HG02973 (cell line): Measurements from ENCODE around the gene CSAD.
"Not testable (repeated sequence)": the region's sequence is repeated elsewhere in the genome, so short reads cannot be mapped to it uniquely, and the experiment has no call there.

Experiments used
- ATAC-seq: cut with Tn5 transposase; IDR thresholded peaks from one replicate; pipeline ENCODE4 v1.9.1; 2021; ENCODE audit warnings: moderate library complexity; ENCODE audit not compliant: unreplicated experiment

CSAD gene

GRCh38 chr12:53147653-53148052 is 33.1 kb downstream of the CSAD start:
- ATAC-seq, result no peak

GRCh38 chr12:53147181-53147580 is 33.5 kb downstream of the CSAD start:
- ATAC-seq, result no peak

- ATAC-seq, result no peak
These were observed 35.1 kb downstream of the CSAD start for GRCh38 chr12:53145383-53146260.

- ATAC-seq, result no peak
These were observed 37.4 kb downstream of the CSAD start for GRCh38 chr12:53143355-53143754.

- ATAC-seq, result no peak
These were observed 47.0 kb downstream of the CSAD start for GRCh38 chr12:53133722-53134121.

- no peak for ATAC-seq
These were observed 48.9 kb downstream of the CSAD start for GRCh38 chr12:53131844-53132243.

GRCh38 chr12:53128780-53129569 is 51.8 kb downstream of the CSAD start:
- no peak for ATAC-seq

- no peak for ATAC-seq
These were observed 53.6 kb downstream of the CSAD start for GRCh38 chr12:53127169-53127568.

- no peak for ATAC-seq
These were observed 56.4 kb downstream of the CSAD start for GRCh38 chr12:53124352-53124723.

- ATAC-seq, result no peak
These were observed 57.0 kb downstream of the CSAD start for GRCh38 chr12:53123578-53124351.

GRCh38 chr12:53122961-53123468 is 57.7 kb downstream of the CSAD start:
- ATAC-seq, result no peak

- no peak for ATAC-seq
These were observed 59.8 kb downstream of the CSAD start for GRCh38 chr12:53120685-53121525.

GRCh38 chr12:53118751-53119300 is 61.9 kb downstream of the CSAD start:
- no peak for ATAC-seq

GRCh38 chr12:53115891-53116648 is 64.7 kb downstream of the CSAD start:
- no peak for ATAC-seq

GRCh38 chr12:53115112-53115890 is 65.4 kb downstream of the CSAD start:
- no peak for ATAC-seq

- ATAC-seq, result no peak
These were observed 66.8 kb downstream of the CSAD start for GRCh38 chr12:53113951-53114350.

- no peak for ATAC-seq
These were observed 67.5 kb downstream of the CSAD start for GRCh38 chr12:53113136-53113705.

- ATAC-seq, result not testable (repeated sequence)
These were observed 68.3 kb downstream of the CSAD start for GRCh38 chr12:53112431-53112830.
